Karpas-422 (cell line): ENCODE results near the gene KCNJ8. TPM values are rescaled to one million over a fixed set of nuclear protein-coding genes. Genes with fewer than 3 reads are reported as not detected.

Source experiments
- DNase-seq: peaks from one replicate; pipeline ENCODE4 v3.0.0-alpha.2; 2015
- H2AFZ ChIP-seq: fragments of 200-600 bp; sonication (generic); 2 replicates; pipeline ENCODE4 v1.6.1; 2014; ENCODE audit warnings: antibody characterized with exemption, low read length, mixed read lengths
- H3K27ac ChIP-seq: fragments of 200-600 bp; sonication (generic); 2 replicates; pipeline ENCODE4 v1.5.1; 2014; ENCODE audit warnings: mild to moderate bottlenecking, low read length, moderate library complexity
- H3K27me3 ChIP-seq: fragments of 200-600 bp; sonication (generic); 2 replicates; pipeline ENCODE4 v1.6.1; 2014; ENCODE audit warnings: low read length, mixed read lengths
- H3K36me3 ChIP-seq: fragments of 200-600 bp; sonication (generic); 2 replicates; pipeline ENCODE4 v1.6.1; 2014; ENCODE audit warnings: low read length, mixed read lengths; ENCODE audit not compliant: insufficient read depth
- H3K4me1 ChIP-seq: fragments of 200-600 bp; sonication (generic); 2 replicates; pipeline ENCODE4 v1.6.1; 2014; ENCODE audit warnings: mild to moderate bottlenecking, low read length, mixed read lengths
- H3K4me2 ChIP-seq: fragments of 200-600 bp; sonication (generic); 2 replicates; pipeline ENCODE4 v1.6.1; 2014; ENCODE audit warnings: low read length, low read depth, mild to moderate bottlenecking; ENCODE audit not compliant: poor library complexity, severe bottlenecking
- H3K4me3 ChIP-seq: fragments of 200-600 bp; sonication (generic); 2 replicates; pipeline ENCODE4 v1.5.1; 2014; ENCODE audit warnings: mild to moderate bottlenecking, antibody characterized with exemption, low read length, mixed read lengths
- H3K79me2 ChIP-seq: fragments of 200-600 bp; sonication (generic); 2 replicates; pipeline ENCODE4 v1.6.1; 2014; ENCODE audit warnings: mild to moderate bottlenecking, low read length, mixed read lengths
- H3K9ac ChIP-seq: fragments of 200-600 bp; sonication (generic); 2 replicates; pipeline ENCODE4 v1.6.0; 2014; ENCODE audit warnings: low read length
- H3K9me2 ChIP-seq: fragments of 200-600 bp; sonication (generic), shearing (Covaris generic); replicated peaks from 2 replicates; pipeline ENCODE4 v1.6.0; 2014; ENCODE audit warnings: mild to moderate bottlenecking, low read length, moderate library complexity; ENCODE audit not compliant: insufficient read depth
- H3K9me3 ChIP-seq: fragments of 300-700, 200-600 bp; sonication (generic); 2 replicates; pipeline ENCODE4 v1.6.1; 2014; ENCODE audit warnings: low read length, mixed read lengths
- H4K20me1 ChIP-seq: fragments of 200-600 bp; sonication (generic); 2 replicates; pipeline ENCODE4 v1.6.1; 2014; ENCODE audit warnings: mild to moderate bottlenecking, antibody characterized with exemption, low read length, low read depth; ENCODE audit not compliant: insufficient read depth
- total RNA-seq: library from RNA; depleted of rRNA; stranded (reverse); fragments of >200 nt; shearing (Covaris generic); gene quantifications from 2 replicates; pipeline ENCODE4 v1.2.3, GENCODE V29; 2014; ENCODE audit warnings: low replicate concordance

Gene KCNJ8
- total RNA-seq, 1 experiment from 2014 or later: not detected

- H3K27me3 ChIP-seq: no peaks in the 10 kb centered on the region
- H3K9me3 ChIP-seq: no peaks in the 10 kb centered on the region
- H4K20me1 ChIP-seq: no peaks in the 10 kb centered on the region
- no peak overlapping the region for H3K4me3 ChIP-seq
- DNase-seq: no peak
- no peaks in the 10 kb centered on the region for H3K4me1 ChIP-seq
- no peak overlapping the region for H3K27ac ChIP-seq
- H3K9me2 ChIP-seq: no peaks in the 10 kb centered on the region
- no peak overlapping the region for H2AFZ ChIP-seq
- no peaks in the 10 kb centered on the region for H3K79me2 ChIP-seq
- no peak overlapping the region for H3K4me2 ChIP-seq
- H3K36me3 ChIP-seq: no peaks in the 10 kb centered on the region
- H3K9ac ChIP-seq: no peak overlapping the region
Measured at GRCh38 chr12:21763531-21763930, 11.0 kb downstream of the KCNJ8 start.

GRCh38 chr12:21759737-21760136 is 14.8 kb downstream of the KCNJ8 start:
- DNase-seq: no peak
- no peak overlapping the region for H3K4me3 ChIP-seq
- no peaks in the 10 kb centered on the region for H3K36me3 ChIP-seq
- H3K9me3 ChIP-seq: no peaks in the 10 kb centered on the region
- no peaks in the 10 kb centered on the region for H3K4me1 ChIP-seq
- H3K27ac ChIP-seq: no peak overlapping the region
- no peaks in the 10 kb centered on the region for H3K27me3 ChIP-seq
- H4K20me1 ChIP-seq: no peaks in the 10 kb centered on the region
- no peak overlapping the region for H3K4me2 ChIP-seq
- no peak overlapping the region for H2AFZ ChIP-seq
- no peaks in the 10 kb centered on the region for H3K9me2 ChIP-seq
- no peaks in the 10 kb centered on the region for H3K79me2 ChIP-seq
- H3K9ac ChIP-seq: no peak overlapping the region

- Histone ChIP-seq H3K27me3 (no peaks in the 10 kb centered on the region), H3K79me2 (no peaks in the 10 kb centered on the region), H3K4me2 (no peak overlapping the region), H3K9me3 (no peaks in the 10 kb centered on the region), H3K27ac (no peak overlapping the region), H3K4me3 (no peak overlapping the region), H4K20me1 (no peaks in the 10 kb centered on the region), H3K9me2 (no peaks in the 10 kb centered on the region), H3K4me1 (no peaks in the 10 kb centered on the region), H3K9ac (no peak overlapping the region), H3K36me3 (no peaks in the 10 kb centered on the region), H2AFZ (no peak overlapping the region)
- DNase-seq: no peak
Measured at GRCh38 chr12:21757735-21758134, 16.8 kb downstream of the KCNJ8 start.

DNA sequence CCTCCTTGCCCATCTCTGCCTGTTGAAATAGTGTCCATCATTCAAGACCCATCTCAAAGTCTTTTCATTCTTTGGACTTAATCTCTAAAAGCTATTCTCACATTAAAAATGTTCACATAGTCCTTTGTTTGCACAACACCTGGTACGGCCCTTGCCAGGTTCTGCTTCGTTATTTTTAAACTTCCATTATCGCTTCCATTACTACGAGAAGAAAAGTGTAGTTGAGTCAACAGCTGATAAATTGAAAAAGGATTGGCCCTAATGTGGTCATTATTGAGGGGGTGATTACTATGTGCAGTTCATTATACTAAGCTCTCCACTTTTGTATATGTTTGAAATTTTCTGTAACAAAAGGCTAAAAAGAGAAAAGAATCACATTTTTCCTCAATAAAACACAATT is 17.8 kb downstream of the KCNJ8 start:
- no peak overlapping the region for H2AFZ ChIP-seq
- H3K4me2 ChIP-seq: no peak overlapping the region
- H3K4me1 ChIP-seq: no peaks in the 10 kb centered on the region
- H3K27ac ChIP-seq: no peak overlapping the region
- H3K4me3 ChIP-seq: no peak overlapping the region
- H3K9ac ChIP-seq: no peak overlapping the region
- no peaks in the 10 kb centered on the region for H3K9me2 ChIP-seq
- H3K36me3 ChIP-seq: no peaks in the 10 kb centered on the region
- H3K79me2 ChIP-seq: no peaks in the 10 kb centered on the region
- no peak for DNase-seq
- H3K9me3 ChIP-seq: no peaks in the 10 kb centered on the region
- no peaks in the 10 kb centered on the region for H4K20me1 ChIP-seq
- no peaks in the 10 kb centered on the region for H3K27me3 ChIP-seq

GRCh38 chr12:21751517-21751916 is 23.0 kb downstream of the KCNJ8 start:
- H3K4me3 ChIP-seq: no peak overlapping the region
- H2AFZ ChIP-seq: no peak overlapping the region
- DNase-seq: no peak
- H3K36me3 ChIP-seq: no peaks in the 10 kb centered on the region
- H4K20me1 ChIP-seq: no peaks in the 10 kb centered on the region
- H3K4me1 ChIP-seq: no peaks in the 10 kb centered on the region
- H3K9me3 ChIP-seq: no peaks in the 10 kb centered on the region
- H3K4me2 ChIP-seq: no peak overlapping the region
- no peaks in the 10 kb centered on the region for H3K9me2 ChIP-seq
- H3K27me3 ChIP-seq: no peaks in the 10 kb centered on the region
- H3K79me2 ChIP-seq: no peaks in the 10 kb centered on the region
- no peak overlapping the region for H3K27ac ChIP-seq
- no peak overlapping the region for H3K9ac ChIP-seq

GRCh38 chr12:21745258-21745657 is 29.2 kb downstream of the KCNJ8 start:
- Histone ChIP-seq H3K9me2 (no peaks in the 10 kb centered on the region), H3K4me2 (no peak overlapping the region), H3K4me1 (no peaks in the 10 kb centered on the region), H4K20me1 (no peaks in the 10 kb centered on the region), H3K9me3 (peaks cover 4% of the 10 kb centered on the region), H3K27ac (no peak overlapping the region), H3K36me3 (no peaks in the 10 kb centered on the region), H3K79me2 (no peaks in the 10 kb centered on the region), H3K9ac (no peak overlapping the region), H3K4me3 (no peak overlapping the region), H2AFZ (no peak overlapping the region), H3K27me3 (no peaks in the 10 kb centered on the region)
- no peak for DNase-seq

DNA sequence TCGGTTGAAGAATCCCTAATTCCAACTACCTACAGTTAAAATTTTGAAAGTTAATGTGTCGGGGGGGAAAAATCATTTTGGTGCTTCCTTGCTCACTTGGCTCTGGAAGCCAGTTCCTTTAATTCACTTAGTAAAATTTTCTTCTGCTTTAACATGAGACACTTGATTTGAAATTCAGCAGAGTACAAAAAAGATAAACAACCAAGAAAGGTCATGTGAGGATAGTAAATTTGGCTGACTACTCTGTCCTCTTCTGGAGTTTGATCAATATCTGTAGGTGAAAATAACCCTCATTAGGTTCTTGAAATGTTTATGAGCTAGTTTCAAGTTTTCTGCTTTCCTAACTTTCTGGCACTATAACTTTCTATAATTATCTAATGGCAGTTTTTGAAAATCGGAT is 43.4 kb downstream of the KCNJ8 start:
- Histone ChIP-seq H3K9me3 (no peaks in the 10 kb centered on the region), H3K79me2 (no peaks in the 10 kb centered on the region), H3K4me2 (no peak overlapping the region), H4K20me1 (no peaks in the 10 kb centered on the region), H3K4me1 (no peaks in the 10 kb centered on the region), H3K9me2 (no peaks in the 10 kb centered on the region), H3K4me3 (no peak overlapping the region), H3K9ac (no peak overlapping the region), H3K27ac (no peak overlapping the region), H3K27me3 (no peaks in the 10 kb centered on the region), H2AFZ (no peak overlapping the region), H3K36me3 (no peaks in the 10 kb centered on the region)
- DNase-seq: no peak

GRCh38 chr12:21725731-21726130 is 48.8 kb downstream of the KCNJ8 start:
- no peak overlapping the region for H3K9ac ChIP-seq
- no peak overlapping the region for H3K4me3 ChIP-seq
- H3K36me3 ChIP-seq: no peaks in the 10 kb centered on the region
- H3K9me2 ChIP-seq: no peaks in the 10 kb centered on the region
- H3K27ac ChIP-seq: no peak overlapping the region
- no peaks in the 10 kb centered on the region for H3K79me2 ChIP-seq
- no peak for DNase-seq
- H3K4me2 ChIP-seq: no peak overlapping the region
- no peak overlapping the region for H2AFZ ChIP-seq
- no peaks in the 10 kb centered on the region for H4K20me1 ChIP-seq
- no peaks in the 10 kb centered on the region for H3K4me1 ChIP-seq
- no peaks in the 10 kb centered on the region for H3K27me3 ChIP-seq
- H3K9me3 ChIP-seq: no peaks in the 10 kb centered on the region
